Measurements from ENCODE around the gene VSIR.

VSIR gene

GRCh38 chr10:71812016-71812912 lies 38.9 kb upstream of the VSIR start:
- TF ChIP-seq CTCF (IDR thresholded peaks at IDR 0.05; ENCODE audit: borderline replicate concordance, extremely low read depth, low read length, poor library complexity, severe bottlenecking) (peak; percentile 97), EZH2 (IDR thresholded peaks at IDR 0.05; ENCODE audit: borderline replicate concordance, low read depth, low read length, severe bottlenecking) (no peak)
- peak; percentile 84 for ATAC-seq (ENCODE audit: insufficient read depth, low read depth)
- no peak overlapping the region for H3K27ac ChIP-seq (ENCODE audit: low read length)

GRCh38 chr10:71811351-71811750 lies 38.0 kb upstream of the VSIR start:
- no peaks in the 10 kb centered on the region for H3K79me2 ChIP-seq (ENCODE audit: insufficient read depth, low read length)
- peaks cover 23% of the 10 kb centered on the region for H3K36me3 ChIP-seq (ENCODE audit: insufficient read depth, low read length)
- H4K20me1 ChIP-seq (ENCODE audit: insufficient read depth, low read length), result peaks cover 6% of the 10 kb centered on the region
- no peaks in the 10 kb centered on the region for H3K9me3 ChIP-seq (ENCODE audit: insufficient read depth, low read length, severe bottlenecking)
- H2AFZ ChIP-seq (ENCODE audit: low read depth, low read length), result no peak overlapping the region
- H3K4me1 ChIP-seq (ENCODE audit: insufficient read depth, low read length), result no peaks in the 10 kb centered on the region
- H3K4me3 ChIP-seq (ENCODE audit: low read depth in 1 of 2, low read length in 2 of 2), result no peak overlapping the region
- H3K9ac ChIP-seq (ENCODE audit: low read depth, low read length), result no peak overlapping the region
- ATAC-seq (ENCODE audit: insufficient read depth, low read depth) (no peak), DNase-seq (no peak)
- TF ChIP-seq EZH2 (IDR thresholded peaks at IDR 0.05; ENCODE audit: borderline replicate concordance, low read depth, low read length, severe bottlenecking) (no peak), CTCF (IDR thresholded peaks at IDR 0.05; ENCODE audit: borderline replicate concordance, extremely low read depth, low read length, poor library complexity, severe bottlenecking) (no peak)
- no peak overlapping the region for H3K27ac ChIP-seq (ENCODE audit: low read length)
- H3K4me2 ChIP-seq (ENCODE audit: insufficient read depth, low read length), result no peak overlapping the region
- H3K27me3 ChIP-seq (ENCODE audit: insufficient read depth, low read length, poor library complexity), result no peaks in the 10 kb centered on the region

More at GRCh38 chr10:71812016-71812912, 38.9 kb upstream of the VSIR start:
- DNase-seq, result peak; percentile 77
- Histone ChIP-seq H4K20me1 (ENCODE audit: insufficient read depth, low read length) (peaks cover 6% of the 10 kb centered on the region), H3K4me1 (ENCODE audit: insufficient read depth, low read length) (no peaks in the 10 kb centered on the region), H2AFZ (ENCODE audit: low read depth, low read length) (no peak overlapping the region), H3K9me3 (ENCODE audit: insufficient read depth, low read length, severe bottlenecking) (no peaks in the 10 kb centered on the region), H3K36me3 (ENCODE audit: insufficient read depth, low read length) (peaks cover 32% of the 10 kb centered on the region), H3K4me3 (ENCODE audit: low read depth in 1 of 2, low read length in 2 of 2) (no peak overlapping the region), H3K9ac (ENCODE audit: low read depth, low read length) (no peak overlapping the region), H3K4me2 (ENCODE audit: insufficient read depth, low read length) (no peak overlapping the region), H3K27me3 (ENCODE audit: insufficient read depth, low read length, poor library complexity) (no peaks in the 10 kb centered on the region), H3K79me2 (ENCODE audit: insufficient read depth, low read length) (no peaks in the 10 kb centered on the region)

DNA sequence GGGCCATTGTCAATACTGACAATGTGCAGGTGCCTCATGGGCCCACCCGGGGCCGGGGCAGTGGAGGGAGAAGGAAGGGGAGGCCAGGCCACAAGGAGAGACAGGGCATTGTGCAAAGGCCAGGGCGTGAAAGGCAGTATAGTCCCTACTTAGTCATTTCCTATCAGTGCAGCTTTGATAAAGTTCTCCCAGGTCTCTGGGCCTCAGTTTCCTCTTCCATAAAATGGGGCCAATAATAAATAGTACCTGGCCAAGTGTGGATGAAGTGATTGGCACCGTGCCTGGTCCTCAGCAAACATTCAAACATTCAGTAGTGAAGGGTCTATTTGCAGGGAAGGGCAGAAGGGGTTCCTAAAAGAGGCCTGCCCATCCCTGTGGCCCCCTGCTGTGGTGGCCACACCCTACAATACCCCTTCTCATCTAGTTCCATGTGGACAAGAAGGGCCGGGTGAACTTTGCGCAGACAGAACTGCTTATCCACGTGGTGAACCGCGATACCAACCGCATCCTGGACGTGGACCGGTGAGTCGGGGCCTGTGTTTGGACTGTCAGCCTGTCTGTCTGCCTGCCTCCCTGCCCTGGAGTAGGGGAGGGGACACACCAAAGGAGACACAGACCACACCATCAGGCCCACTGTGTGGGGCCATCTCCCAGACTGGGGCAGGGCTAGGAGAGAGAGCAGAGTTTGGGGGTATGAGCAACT lies 36.9 kb upstream of the VSIR start:
- Histone ChIP-seq H2AFZ (ENCODE audit: low read depth, low read length) (no peak overlapping the region), H3K79me2 (ENCODE audit: insufficient read depth, low read length) (no peaks in the 10 kb centered on the region), H4K20me1 (ENCODE audit: insufficient read depth, low read length) (peaks cover 6% of the 10 kb centered on the region), H3K27me3 (ENCODE audit: insufficient read depth, low read length, poor library complexity) (no peaks in the 10 kb centered on the region), H3K4me3 (ENCODE audit: low read depth in 1 of 2, low read length in 2 of 2) (no peak overlapping the region), H3K9me3 (ENCODE audit: insufficient read depth, low read length, severe bottlenecking) (no peaks in the 10 kb centered on the region), H3K27ac (ENCODE audit: low read length) (no peak overlapping the region), H3K4me2 (ENCODE audit: insufficient read depth, low read length) (no peak overlapping the region), H3K9ac (ENCODE audit: low read depth, low read length) (no peak overlapping the region), H3K4me1 (ENCODE audit: insufficient read depth, low read length) (no peaks in the 10 kb centered on the region), H3K36me3 (ENCODE audit: insufficient read depth, low read length) (peaks cover 11% of the 10 kb centered on the region)
- ATAC-seq (ENCODE audit: insufficient read depth, low read depth) (no peak), DNase-seq (no peak)
- no peak for TF ChIP-seq EZH2 (IDR thresholded peaks at IDR 0.05; ENCODE audit: borderline replicate concordance, low read depth, low read length, severe bottlenecking)

- Histone ChIP-seq H3K27ac (ENCODE audit: low read length) (no peak overlapping the region), H3K36me3 (ENCODE audit: insufficient read depth, low read length) (peaks cover 6% of the 10 kb centered on the region; the same call in 1 of the 2 replicates), H3K4me3 (ENCODE audit: low read depth in 1 of 2, low read length in 2 of 2) (no peak overlapping the region), H3K4me1 (ENCODE audit: insufficient read depth, low read length) (no peaks in the 10 kb centered on the region), H4K20me1 (ENCODE audit: insufficient read depth, low read length) (peaks cover 4% of the 10 kb centered on the region), H2AFZ (ENCODE audit: low read depth, low read length) (no peak overlapping the region), H3K9ac (ENCODE audit: low read depth, low read length) (no peak overlapping the region), H3K9me3 (ENCODE audit: insufficient read depth, low read length, severe bottlenecking) (no peaks in the 10 kb centered on the region), H3K27me3 (ENCODE audit: insufficient read depth, low read length, poor library complexity) (no peaks in the 10 kb centered on the region), H3K79me2 (ENCODE audit: insufficient read depth, low read length) (no peaks in the 10 kb centered on the region), H3K4me2 (ENCODE audit: insufficient read depth, low read length) (no peak overlapping the region)
- ATAC-seq (ENCODE audit: insufficient read depth, low read depth), result no peak
- no peak for DNase-seq
- TF ChIP-seq EZH2 (IDR thresholded peaks at IDR 0.05; ENCODE audit: borderline replicate concordance, low read depth, low read length, severe bottlenecking) (no peak), CTCF (IDR thresholded peaks at IDR 0.05; ENCODE audit: borderline replicate concordance, extremely low read depth, low read length, poor library complexity, severe bottlenecking) (no peak)
These were observed 36.3 kb upstream of the VSIR start for GRCh38 chr10:71809628-71810027.

Measured in DND-41 (cell line).